Epithelial cell of prostate (primary cell): Measurements from ENCODE around the gene KRT14.
"Not testable (repeated sequence)": the region's sequence is repeated elsewhere in the genome, so short reads cannot be mapped to it uniquely, and the experiment has no call there.

Experiments
- DNase-seq: peaks from one replicate; pipeline ENCODE4 v3.0.0-alpha.2; 2011; ENCODE audit warnings: low read depth, low spot score
- H3K27ac ChIP-seq: fragments of 450-650 bp; 2 replicates; pipeline ENCODE4 v1.5.1; 2017; ENCODE audit warnings: mild to moderate bottlenecking

KRT14 gene

DNA sequence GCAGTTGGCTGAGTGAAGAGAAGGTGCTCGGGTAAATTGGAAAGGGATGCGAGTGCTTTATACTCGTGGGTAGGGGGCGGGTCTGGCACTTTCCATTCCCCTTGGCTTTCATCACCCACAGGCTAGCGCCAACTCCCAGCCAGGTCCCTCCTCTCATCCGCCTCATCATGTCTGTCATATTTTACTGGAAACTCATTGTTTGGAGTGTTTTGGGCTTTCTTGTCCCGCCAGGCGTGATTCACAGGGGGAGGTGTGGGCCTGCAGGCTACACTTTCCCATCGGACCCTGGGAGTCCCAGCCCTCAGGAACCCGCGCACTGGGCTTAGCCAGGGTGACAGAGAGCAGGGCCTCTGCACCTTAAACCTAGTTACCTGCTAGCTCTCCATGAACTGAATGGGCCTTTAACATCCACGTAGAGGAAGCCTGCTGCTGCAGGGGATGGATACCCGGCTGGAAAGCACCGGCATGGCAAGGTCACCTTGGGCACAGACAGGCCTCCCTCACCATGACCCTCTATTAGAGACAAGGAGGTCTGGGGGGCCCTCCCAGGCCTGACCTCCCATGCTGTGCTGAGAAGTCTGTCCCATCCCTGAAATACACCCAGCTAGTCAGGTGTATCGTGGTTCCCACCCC lies at the start of gene KRT14:
KRT14 (minus strand) TSS at position 33 of the 633 bp plus-strand sequence. CDS start 61 bp downstream, outside the sequence.
- peak within 1 kb of the TSS; percentile 98 for H3K27ac ChIP-seq
- peak; percentile 69 for DNase-seq

DNA sequence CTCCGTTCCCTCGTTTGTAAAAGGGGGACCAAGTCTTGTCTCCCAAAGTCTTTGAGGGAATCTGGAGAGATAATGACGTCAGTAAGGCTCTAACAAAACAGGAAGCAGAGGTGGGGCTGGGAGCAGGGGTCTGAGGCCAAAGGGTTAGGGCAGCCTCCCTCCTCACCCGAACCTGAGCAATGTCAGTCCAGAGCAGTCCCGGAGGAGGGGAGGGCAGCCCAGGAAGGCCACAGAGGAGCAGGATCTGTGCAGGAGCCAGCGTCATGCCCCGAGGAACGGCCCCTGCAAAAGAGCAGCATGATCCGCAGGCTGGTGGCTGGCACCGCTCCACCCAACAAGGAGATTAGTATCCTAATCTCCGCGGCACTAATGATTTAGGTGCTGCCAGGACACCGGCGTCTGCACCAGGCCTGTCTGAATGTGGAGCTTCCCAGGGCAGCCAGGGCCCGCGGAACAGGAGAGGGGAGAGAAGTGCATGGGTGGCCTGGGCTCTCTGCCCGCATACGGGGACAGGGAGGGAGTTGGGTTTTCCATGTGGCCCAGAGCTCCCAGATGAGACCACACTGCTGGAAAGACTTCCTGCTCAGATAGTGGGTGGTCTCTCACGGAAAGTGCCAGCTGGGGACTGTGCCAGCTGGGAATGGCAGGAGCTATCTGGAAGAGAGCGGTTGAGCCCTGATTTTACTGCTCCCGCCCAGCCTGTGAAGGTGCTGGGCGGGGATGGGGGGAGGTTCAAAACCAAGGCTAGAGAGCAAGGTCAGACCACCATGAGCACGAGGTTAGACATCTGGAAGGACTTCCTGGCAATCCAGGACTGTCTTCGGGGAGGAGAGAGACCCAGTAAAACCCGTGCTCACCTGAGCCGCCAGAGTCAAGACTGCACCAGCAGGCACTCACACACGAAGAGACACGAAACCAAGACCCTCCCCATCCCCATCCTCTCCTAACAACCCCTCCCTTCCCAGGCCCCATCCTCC lies 48.7 kb upstream of the KRT14 start:
- H3K27ac ChIP-seq = peak overlapping the region; percentile 9
- no peak for DNase-seq

DNA sequence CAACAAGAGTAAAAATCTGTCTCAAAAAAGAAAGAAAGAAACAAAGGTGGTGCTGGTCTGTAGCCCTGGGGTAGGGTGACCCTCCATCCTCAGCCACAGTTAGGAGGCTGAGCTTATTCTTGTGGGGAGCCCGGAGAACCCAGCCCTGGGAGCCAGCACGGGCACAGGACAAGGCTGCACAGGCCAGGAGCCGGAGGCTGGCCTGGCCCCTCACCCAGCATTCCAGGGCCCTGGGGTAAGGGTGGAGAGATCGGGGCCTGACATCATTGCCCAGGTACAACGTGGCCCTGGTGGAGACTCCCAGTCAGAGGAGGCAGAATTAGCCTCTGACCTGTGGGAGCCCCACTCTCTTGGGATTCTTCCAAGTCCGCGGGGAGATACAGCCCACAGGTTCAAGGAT lies 47.9 kb upstream of the KRT14 start:
- no peak for DNase-seq
- H3K27ac ChIP-seq = peak overlapping the region; percentile 9

DNA sequence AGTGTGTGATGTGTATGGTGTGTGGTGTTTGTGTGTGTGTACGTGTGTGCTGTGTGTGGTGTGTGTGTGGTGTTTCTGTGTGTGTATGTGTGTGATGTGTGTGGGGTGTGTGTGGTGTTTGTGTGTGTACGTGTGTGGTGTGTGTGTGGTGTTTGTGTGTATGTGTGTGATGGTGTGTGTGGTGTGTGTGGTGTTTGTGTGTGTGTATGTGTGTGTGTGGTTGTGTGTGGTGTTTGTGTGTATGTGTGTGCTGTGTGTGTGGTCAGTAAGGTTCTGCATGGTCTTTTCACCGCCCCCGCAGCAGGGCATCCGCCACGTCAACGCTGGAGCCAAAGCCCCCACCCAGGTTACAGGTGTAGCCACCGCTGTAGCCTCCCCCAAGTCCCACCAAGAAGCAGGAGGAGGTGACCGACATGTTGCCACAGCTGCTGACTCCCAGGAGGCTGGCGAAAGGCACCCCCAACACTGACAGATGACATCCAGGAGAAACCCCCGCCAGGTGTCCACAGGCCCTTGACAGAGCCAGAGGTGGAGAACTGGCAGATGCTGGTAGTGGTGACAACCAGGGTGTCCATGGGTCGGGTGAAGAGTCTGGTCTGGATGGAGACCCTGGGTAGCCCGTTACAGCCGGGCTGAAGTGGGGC lies 47.0 kb upstream of the KRT14 start:
- no peak for DNase-seq
- H3K27ac ChIP-seq = no peak overlapping the region

DNA sequence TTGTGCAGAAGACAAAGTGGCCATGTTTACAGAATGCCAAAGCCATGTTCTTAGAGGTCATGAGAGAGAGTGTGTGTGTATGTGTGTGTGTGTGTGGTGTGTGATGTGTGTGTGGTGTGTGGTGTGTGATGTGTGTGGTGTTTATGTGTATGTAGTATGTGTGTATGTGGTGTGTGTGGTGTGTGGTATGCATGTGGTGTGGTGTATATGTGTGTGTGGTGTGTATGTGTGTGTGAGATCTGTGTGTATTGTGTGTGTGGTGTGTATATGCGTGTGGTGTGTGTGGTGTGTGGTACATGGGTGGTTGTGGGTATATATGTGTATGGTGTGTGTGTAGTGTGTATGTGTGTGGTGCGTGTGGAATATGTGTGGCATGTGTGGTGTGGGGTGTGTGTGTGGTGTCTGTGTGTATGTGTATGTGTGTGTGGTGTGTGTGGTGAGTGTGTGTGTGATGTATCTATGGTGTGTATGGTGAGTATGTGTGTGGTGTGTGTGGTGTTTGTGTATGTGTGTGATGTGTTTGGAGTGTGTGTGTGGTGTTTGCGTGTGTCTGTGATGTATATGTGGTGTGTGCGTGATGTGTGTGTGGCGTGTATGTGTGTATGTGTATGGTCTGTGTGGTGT lies 45.9 kb upstream of the KRT14 start:
- DNase-seq = no peak
- H3K27ac ChIP-seq = no peak overlapping the region

DNA sequence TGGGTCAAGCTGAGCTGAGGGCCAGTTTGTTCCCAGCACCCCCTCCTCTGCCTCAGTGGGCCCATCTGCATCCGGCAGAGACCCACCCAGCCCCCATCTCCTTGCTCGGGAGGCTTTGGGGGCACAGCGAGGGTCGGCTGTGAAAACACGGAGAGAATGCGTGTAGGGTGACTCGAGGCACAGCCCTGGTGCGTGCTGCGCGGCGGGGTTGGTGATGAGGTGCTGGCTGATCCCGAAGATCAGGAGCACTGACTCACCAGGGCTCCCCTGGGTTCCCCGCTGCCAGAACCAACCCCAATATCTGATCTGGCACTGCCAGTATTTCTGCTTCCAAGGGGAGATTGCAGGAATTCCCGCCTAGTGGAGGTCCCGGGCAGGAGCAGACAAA lies 45.2 kb upstream of the KRT14 start:
- no peak overlapping the region for H3K27ac ChIP-seq
- DNase-seq = no peak

DNA sequence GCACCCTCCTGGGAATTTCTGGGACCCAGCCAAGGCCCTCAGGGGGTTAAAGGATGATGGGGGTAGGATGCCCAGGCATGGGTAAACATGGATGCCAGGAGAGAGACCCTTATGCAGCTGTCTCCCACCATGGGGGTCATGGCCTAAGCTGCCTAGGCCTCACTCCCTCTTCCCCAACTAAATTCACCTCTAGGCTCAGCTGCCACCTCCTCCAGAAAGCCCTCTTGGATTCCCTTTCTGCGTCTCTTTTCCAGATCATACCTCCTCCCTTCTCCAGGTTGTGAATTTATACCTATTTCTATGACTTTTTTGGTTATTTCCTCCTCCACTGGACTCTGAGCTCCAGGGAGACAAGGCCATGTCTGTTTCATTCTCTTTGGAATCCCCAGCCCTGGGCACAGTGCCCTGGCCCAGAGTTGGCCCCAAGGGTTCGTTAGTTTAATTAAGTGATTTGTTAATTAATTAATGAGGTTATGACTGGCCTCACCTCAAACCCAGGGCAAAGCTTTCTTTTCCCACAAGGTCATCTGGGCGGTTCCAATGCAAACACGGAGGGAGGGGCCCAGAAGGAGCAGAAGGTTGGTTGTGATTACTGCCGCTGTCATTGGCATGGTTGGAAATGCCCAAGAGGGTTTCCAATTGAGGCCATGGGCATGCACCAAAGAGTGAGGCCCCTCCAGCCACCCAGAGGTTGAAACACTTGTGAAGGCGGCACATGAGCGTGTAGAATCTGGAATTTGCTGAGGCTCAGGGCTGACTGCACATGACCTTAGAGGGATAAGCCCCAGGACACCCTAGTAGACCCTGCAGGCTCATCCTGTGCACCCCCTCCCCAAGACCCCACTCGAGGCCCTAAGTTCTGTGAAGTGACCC lies 44.6 kb upstream of the KRT14 start:
- H3K27ac ChIP-seq = no peak overlapping the region
- DNase-seq = no peak

DNA sequence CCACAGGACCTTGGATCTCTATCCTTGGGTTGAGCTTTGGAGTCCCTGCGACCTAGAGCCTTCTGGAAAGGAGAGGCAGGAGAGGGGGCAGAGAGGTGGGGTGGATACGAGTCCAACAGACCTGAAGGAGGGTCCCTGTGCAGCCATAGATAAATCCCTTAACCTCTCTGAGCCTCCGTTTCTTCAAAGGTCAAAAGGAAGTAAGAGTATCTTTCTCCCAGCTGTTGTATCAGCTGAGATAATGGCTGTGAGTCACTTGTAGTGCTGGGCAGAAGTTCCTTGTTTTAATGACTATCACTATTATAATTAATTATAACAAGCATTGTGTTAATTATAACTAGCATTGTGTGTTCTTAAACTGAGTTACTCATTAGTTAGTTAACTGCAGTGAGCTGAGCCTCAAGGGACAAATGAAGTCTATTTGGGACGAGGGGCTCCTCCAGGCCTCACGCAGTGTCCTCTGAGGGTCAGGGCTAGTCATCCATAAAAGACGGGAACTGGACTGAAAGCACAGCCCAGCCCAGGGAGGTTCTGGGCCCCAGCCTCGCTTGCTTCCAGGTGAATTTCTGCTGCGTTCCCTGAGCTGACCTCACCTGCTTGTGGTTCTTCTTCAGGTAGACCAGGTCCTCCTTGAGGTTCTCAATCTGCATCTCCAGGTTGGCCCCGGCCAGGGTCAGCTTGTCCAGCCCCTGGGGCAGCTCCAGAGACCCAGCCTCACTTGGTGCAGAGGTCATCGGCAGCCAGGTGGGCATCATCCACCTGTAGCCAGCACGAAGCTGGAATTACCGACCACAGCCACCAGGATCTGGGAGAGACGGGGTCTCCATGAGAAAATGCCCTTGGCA lies 43.4 kb upstream of the KRT14 start:
- H3K27ac ChIP-seq = peak overlapping the region; percentile 29
- DNase-seq = no peak

DNA sequence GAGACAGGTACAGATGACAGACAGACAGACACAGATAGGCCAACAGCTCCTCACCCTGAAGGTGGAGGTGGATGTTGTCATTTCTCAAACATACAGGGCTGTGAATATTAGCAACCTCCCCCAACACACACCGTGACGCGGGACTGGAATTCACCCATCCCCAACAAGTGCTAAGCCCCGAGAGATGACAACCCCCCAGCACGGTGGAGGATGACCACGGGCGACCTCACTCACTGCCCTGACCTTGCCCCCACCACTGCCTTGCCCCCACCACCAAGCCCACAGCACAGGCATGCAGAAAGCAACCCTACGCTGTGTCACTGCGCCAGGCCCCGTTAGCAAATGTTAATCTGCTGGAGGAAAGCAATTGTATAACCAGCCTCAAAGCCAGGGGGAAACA lies 42.6 kb upstream of the KRT14 start:
- peak overlapping the region; percentile 29 for H3K27ac ChIP-seq
- no peak for DNase-seq

DNA sequence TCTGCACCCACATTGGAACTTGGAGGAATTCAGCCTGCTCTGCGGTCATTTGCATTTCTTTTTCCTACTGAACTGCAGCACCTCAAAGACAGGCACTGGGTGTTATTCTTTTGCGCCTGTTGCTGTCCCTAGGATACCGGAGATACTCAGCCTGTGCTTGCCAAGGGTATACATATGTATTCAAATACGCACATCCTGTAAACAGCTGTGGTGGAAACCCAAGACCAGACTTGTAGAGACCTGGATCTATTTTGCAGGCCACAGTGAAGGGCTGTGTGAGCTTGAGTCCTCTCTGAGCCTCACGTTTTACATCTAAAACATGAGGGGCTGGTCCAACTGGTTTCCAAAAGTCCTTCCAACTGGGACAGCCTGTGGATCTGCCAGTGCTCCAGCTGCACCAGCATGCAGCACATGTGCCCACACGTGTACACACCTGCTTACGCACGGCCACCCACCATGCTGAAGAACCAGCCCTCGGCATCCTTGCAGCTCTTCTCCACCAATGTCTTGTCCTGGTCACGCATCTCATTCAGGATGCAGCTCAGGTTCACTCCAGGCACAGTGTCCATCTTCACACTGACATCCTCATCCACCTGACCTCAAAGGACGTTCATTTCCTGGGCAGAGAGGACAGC lies 42.0 kb upstream of the KRT14 start:
- H3K27ac ChIP-seq = peak overlapping the region; percentile 29
- DNase-seq = peak; percentile 56

DNA sequence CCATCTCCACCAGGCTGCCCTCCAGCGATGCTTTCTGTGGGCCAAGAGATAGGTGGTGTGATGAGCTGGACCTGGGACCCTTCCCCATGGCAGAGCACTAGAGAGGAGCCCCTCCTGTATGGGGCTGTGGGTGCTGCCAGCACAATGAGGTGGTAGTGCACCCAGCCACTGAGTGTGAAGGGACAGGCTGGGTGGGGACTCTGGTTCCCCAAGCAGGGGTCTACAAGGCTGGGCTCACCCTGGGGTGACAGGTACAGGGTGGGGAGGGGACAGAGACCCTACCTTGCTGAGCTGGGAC lies 41.3 kb upstream of the KRT14 start:
- peak overlapping the region; percentile 29 for H3K27ac ChIP-seq
- not testable (repeated sequence) for DNase-seq

DNA sequence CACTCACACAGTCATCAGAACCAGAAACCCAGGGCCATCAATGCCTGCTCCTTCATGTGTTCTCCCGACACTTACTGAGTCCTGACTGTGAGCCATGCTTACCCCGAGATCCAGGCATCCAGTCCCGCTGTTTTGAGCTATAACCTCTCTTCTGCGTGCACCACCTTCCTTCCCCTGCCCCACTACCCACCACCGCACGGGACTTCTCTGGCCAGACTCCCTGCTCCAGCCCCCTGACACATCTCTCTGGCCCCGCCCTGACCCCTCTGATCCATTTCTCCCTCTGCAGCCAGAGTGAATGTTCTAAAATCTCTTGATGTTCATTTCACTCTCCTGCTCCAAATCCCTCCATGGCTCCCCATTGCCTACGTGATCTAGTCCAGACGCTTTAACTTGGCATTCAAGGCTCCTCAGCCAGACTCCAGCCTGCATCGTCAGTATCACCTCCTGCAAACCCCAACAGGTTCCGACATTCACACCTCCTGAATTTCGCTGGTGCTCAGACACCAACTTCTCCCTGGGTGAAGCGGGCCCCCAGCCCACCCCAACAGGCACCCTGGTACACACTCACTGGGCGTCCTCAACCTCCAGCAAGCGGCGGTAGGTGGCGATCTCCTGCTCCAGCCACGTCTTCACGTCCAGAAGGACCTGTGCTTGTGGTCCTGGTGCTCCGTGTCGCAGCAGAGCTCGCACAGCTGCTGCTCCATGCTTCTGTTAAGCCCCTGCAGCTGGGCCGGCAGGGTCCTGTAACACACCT lies 40.8 kb upstream of the KRT14 start:
- H3K27ac ChIP-seq = peak overlapping the region; percentile 100
- DNase-seq = no peak

DNA sequence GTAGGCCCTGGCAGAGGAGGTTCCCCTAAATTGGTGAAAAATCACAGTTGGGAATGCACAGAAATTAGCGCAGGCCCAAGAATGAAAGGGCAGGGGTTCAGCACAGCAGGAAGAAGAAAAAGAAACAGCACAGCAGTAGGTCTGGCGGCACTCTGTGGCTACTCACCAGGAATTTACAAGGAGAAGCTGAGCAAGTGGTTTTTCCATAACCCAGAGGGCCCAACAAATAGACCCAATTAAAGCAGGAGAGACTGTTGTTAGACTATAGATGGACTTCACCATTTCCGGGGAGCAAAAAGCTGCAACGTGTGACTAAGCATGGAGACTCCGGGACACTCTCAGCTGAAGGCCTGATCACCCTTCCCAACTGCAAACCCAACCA lies 40.2 kb upstream of the KRT14 start:
- H3K27ac ChIP-seq = peak overlapping the region; percentile 100
- not testable (repeated sequence) for DNase-seq

DNA sequence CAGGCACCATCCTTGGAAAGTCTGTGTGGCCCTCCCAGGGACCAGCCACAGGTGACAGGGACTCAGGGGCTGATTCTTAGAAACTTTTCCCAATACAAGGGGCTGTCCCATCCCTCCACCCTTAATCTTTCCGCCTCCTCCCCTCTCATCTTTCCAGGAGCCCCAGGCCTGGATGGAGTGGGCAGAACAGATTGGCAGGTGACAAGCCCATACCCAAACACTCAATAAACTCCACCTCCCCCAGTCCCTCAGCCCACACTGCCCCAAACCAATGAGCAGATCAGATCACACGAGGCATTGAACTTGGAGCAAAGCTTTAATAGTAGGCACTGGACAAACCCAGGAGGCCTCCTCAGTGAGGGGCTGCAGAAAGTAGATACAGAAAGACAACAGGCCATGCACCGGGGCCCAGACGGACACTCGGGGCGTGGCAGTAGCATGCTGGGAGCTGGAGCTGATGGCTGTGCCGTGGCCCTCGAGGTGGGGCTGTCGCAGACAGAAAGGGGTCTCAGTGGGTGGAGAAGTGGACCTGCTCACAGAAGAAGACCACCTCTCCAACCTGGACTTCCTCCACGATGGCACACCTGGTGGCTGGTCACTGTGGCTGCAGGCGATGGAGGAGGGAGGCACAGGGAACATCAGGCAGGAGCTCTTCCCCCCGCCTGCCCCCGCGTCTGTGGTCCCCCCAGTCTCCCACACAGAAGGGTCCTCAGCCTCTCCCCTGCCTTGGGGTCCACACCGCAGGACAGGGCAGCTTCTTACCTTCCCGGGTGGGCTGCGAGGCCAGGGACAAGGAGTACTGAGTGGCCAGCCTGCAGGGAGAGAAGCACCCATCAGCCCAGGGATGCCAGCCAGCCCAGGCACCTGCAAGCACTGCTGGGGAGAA lies 39.6 kb upstream of the KRT14 start:
- DNase-seq = not testable (repeated sequence)
- H3K27ac ChIP-seq = peak overlapping the region; percentile 100

DNA sequence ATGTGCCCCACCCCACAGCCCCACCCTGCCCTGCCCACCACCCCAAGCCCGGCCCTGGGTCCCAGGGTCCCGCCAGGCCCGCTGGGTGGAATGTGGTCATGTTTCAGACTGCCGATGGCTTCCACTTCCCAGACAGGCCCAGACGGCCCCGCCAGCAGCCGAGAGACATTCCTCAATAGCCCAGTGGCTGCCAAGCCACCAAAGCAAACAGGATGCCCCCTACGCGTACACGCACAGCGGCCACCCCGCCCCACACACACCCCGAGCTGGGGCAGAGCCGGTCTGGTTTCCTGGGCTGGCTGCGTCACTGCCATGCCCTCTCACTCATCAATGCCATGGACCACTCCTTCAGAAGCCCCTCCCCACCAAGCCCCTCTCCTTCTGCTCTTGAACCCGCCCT lies 38.9 kb upstream of the KRT14 start:
- peak overlapping the region; percentile 100 for H3K27ac ChIP-seq
- peak; percentile 88 for DNase-seq

DNA sequence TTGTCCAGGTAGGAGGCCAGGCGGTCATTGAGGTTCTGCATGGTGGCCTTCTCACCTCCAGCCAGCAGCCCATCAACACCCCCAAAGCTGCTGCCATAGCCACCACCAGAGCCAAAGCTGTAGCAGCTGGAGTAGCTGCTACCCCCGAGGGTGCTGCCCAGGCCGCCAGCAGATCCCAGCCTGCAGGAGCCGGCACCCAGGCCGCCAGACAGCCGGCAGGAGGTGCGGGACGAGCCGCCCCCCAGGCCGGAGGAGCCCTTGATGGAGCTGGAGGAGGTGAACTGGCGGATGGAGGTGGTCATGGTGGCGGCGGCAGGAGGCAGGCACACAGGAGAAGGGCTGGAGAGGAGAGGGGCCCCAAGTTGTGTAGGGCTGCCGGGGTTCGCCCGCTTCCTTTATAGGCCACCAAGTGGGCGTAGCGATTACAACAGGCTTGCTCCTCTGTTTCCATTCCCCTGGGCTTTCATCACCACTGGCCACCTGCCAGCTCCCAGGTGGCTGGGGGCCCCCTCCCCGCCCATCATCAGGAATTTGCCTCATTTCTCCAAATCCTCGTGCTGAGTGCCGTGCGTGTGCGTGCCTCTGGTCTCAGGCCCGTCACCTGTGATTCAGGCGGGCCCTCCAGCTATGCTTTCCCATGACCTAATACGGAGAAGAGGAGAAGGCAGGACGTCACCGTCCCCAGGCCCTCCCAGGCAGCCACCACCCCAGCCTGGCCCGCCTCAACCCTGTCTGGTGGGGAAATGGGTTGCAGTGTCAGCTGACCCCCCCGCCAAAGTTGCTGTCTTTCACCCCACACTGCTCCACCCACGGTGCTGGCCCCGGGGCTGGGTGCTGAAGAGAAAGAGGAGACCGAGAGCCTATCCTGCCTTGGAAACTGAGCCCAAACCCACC lies 37.8 kb upstream of the KRT14 start, which contains the start of gene KRT17:
KRT17 (minus strand) TSS at position 368 of the 894 bp plus-strand sequence; CDS start at position 302, 66 bp downstream.
- peak within 1 kb of the TSS; percentile 100 for H3K27ac ChIP-seq
- DNase-seq = peak; percentile 97
